Left ventricle myocardium inferior (tissue), 1 donor: Measurements from ENCODE around the gene KCNA1. TPM values are rescaled to one million over a fixed set of nuclear protein-coding genes. Genes with fewer than 3 reads are reported as not detected.

Experiments used
- DNase-seq: peaks from one replicate; pipeline ENCODE4 v3.0.0-alpha.2; 2020
- H3K27ac ChIP-seq: fragments of 200-600 bp; replicated peaks from 2 replicates; pipeline ENCODE4 v1.8.0; 2021
- H3K27me3 ChIP-seq: fragments of 200-600 bp; 2 replicates; pipeline ENCODE4 v1.8.0; 2021; ENCODE audit warnings: low read depth
- H3K36me3 ChIP-seq: fragments of 200-600 bp; 2 replicates; pipeline ENCODE4 v1.8.0; 2021
- H3K4me1 ChIP-seq: fragments of 200-600 bp; 2 replicates; pipeline ENCODE4 v1.8.0; 2021
- H3K4me3 ChIP-seq: fragments of 200-600 bp; 2 replicates; pipeline ENCODE4 v1.8.0; 2021; ENCODE audit warnings: mild to moderate bottlenecking, moderate library complexity
- H3K9me3 ChIP-seq: fragments of 200-600 bp; replicated peaks from 2 replicates; pipeline ENCODE4 v1.8.0; 2021
- intact Hi-C: fragments of 100-400 bp; cut with micrococcal nuclease; formaldehyde crosslinking; loops from one replicate; pipeline ENCODE4 v1.11.0; 2022
- total RNA-seq: library from RNA; stranded (reverse); fragmentation: NEBNext Ultra II Directional; extraction: Animal tissue kit (Norgen Biotek cat#: 25700); gene quantifications from one replicate; pipeline ENCODE4 v1.2.1, GENCODE V29; 2021
- TF ChIP-seq, protein P1 (sequence below): fragments of 200-600 bp; IDR thresholded peaks from 2 replicates; pipeline ENCODE4 v1.8.0; 2021; ENCODE audit warnings: antibody characterized with exemption, mild to moderate bottlenecking, borderline replicate concordance
- donor health status: DM: no; HTN: yes; CAD: no; lungs with severe emphysema.

KCNA1 gene
- total RNA-seq, 1 donor from 2014 or later: not detected

DNA sequence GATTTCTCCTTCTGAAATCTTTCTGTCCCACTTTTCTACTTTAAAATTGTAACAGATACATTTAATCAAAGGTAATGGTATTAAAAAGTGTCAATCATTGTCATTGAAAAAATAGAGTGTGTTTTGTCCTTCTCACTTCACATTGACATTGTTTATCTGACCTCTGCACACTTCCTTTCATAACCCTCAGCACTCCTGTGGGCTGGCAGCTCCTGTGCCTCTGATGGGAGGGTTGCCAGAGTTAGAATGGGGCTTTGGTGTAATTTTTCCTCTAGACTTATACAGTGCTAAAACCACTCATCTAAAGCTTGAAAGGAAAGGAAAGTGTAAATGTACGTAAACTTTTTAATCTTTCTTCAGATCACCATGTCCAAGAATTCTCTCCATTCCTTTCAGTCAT is 23.7 kb downstream of the KCNA1 start:
- TF ChIP-seq, protein P1, sequence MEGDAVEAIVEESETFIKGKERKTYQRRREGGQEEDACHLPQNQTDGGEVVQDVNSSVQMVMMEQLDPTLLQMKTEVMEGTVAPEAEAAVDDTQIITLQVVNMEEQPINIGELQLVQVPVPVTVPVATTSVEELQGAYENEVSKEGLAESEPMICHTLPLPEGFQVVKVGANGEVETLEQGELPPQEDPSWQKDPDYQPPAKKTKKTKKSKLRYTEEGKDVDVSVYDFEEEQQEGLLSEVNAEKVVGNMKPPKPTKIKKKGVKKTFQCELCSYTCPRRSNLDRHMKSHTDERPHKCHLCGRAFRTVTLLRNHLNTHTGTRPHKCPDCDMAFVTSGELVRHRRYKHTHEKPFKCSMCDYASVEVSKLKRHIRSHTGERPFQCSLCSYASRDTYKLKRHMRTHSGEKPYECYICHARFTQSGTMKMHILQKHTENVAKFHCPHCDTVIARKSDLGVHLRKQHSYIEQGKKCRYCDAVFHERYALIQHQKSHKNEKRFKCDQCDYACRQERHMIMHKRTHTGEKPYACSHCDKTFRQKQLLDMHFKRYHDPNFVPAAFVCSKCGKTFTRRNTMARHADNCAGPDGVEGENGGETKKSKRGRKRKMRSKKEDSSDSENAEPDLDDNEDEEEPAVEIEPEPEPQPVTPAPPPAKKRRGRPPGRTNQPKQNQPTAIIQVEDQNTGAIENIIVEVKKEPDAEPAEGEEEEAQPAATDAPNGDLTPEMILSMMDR: no peak
- H3K9me3 ChIP-seq: no peaks in the 10 kb centered on the region
- intact Hi-C loops: no loop called here
- no peaks in the 10 kb centered on the region for H3K36me3 ChIP-seq
- DNase-seq: no peak
- H3K27me3 ChIP-seq: peaks cover 80% of the 10 kb centered on the region
- H3K4me1 ChIP-seq: no peaks in the 10 kb centered on the region
- no peak overlapping the region for H3K27ac ChIP-seq
- no peak overlapping the region for H3K4me3 ChIP-seq

DNA sequence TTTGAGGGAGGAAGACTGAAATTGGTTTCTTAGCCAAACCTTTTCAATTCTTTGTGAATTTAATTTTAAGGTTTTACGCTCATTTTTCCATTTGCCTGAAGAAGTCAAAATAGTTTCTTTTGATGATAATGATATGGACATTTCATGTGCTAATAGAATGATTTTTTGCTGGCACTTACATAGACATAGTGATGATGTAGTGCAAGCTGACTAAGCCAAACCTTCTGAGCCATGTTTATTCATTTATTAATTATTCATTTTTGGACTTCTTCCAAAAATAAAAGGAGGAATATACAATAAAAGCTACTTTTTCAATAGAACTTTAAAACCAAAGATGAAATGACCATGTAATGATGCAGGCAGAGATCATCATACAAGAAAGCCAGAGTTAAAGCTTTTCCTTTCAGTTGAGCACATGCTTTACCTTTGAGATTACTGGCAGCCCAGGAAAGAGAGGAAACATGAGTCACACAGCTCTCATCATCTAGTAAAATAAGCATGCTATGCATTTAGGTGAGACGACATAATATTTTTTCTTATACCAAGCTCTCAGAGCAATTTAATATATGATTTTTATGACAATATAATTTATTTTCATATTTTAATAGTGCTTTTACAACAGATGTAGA is 24.8 kb downstream of the KCNA1 start:
- DNase-seq: no peak
- TF ChIP-seq, protein P1: no peak
- Histone ChIP-seq H3K27me3 (peaks cover 83% of the 10 kb centered on the region), H3K4me1 (no peaks in the 10 kb centered on the region), H3K9me3 (no peaks in the 10 kb centered on the region), H3K36me3 (no peaks in the 10 kb centered on the region), H3K4me3 (no peak overlapping the region), H3K27ac (no peak overlapping the region)
- intact Hi-C loops: no loop called here

DNA sequence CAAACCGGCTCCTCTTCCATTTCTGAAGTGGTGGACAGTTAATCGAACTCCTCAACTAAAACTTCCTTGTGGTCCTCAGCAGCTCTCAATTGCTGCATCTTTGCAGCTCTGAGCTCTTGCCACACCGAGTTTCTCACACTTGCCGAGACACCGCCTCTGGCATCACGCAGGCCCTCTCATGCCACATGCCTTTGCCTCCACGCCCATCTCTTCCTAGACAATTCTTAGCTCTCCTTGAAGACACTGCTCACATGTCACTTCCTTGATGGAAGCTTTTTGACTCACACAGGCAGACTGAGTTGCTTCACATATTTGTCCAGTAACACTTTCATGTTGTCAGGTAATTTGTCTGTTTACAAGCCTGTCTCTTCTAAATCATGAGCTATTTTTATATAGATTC is 29.2 kb downstream of the KCNA1 start:
- H3K27me3 ChIP-seq: peaks cover 61% of the 10 kb centered on the region
- intact Hi-C loops: no loop called here
- no peak overlapping the region for H3K4me3 ChIP-seq
- no peak overlapping the region for H3K27ac ChIP-seq
- TF ChIP-seq, protein P1: no peak
- no peaks in the 10 kb centered on the region for H3K36me3 ChIP-seq
- no peaks in the 10 kb centered on the region for H3K4me1 ChIP-seq
- no peaks in the 10 kb centered on the region for H3K9me3 ChIP-seq
- no peak for DNase-seq

DNA sequence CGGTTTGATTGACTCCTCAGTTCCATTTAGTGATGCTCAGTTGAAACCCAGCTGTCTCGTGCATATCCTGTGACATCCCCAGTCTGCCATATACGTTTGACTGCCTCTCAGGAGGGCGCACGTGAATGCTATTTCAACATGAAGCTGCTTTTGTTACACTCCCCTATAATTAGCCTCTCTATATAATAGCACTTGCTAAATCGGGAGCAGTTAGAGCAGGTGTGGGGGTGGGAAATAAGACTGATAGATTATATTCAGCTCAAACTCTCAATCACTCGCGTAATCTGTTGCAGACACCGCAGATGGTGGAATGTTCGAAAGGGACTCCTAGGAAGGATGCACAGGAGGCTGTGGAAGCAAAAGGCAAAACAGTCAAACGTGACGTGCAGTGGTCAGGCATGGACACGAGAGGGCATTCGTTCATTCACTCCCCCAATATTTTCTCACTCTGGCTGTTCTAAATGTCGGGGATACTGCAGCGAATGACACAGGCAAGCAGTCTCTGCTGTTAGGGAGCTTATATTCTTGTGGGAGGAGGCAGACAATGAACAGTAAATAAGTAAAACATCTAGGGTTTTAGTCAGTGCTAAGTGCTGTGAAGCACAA is 29.8 kb downstream of the KCNA1 start:
- Histone ChIP-seq H3K27me3 (peaks cover 58% of the 10 kb centered on the region), H3K4me3 (no peak overlapping the region), H3K27ac (no peak overlapping the region), H3K36me3 (no peaks in the 10 kb centered on the region), H3K4me1 (no peaks in the 10 kb centered on the region), H3K9me3 (no peaks in the 10 kb centered on the region)
- no peak for DNase-seq
- TF ChIP-seq, protein P1: no peak
- intact Hi-C loops: no loop called here

DNA sequence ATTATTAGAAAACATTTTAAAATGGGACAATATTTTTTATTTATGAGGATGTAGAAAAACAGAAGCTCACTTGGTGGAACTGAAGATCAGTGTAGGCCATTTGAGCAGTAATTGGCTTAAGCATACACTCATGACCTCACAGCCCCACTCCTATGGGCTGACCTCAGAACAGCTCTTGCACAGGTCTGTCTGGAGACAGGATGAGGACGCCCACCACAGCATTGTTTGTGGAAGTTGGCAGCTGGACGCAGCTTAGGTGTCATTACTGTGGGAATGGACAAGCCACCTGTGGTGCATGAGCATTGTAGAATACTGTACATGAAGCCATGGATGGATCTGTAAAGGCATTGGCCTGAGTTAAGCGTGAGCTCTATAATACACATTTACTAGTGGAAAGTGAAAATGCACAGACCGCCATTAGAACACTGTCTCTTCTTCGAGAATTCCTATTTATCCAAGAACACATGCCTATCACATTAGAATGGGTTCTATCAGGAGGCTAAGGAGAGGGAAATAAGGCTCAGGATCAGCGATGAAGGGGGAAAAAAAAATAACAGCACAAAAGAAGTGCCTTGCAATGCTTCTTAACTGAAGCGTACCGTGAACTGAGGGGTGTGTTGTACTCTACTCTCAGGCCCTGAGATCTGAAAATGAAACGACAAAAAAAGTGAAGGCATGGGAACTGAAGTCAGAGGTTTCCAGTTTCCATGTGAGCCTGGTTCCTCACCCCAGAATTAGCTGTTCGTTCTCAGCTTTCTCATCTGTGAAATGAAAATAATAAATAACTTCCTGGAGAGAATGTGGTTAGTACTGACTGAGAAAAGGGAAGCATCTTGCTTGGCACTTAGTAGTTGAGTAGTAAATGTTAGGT is 33.6 kb downstream of the KCNA1 start:
- Histone ChIP-seq H3K27ac (no peak overlapping the region), H3K4me1 (no peaks in the 10 kb centered on the region), H3K9me3 (no peaks in the 10 kb centered on the region), H3K36me3 (no peaks in the 10 kb centered on the region), H3K27me3 (peaks cover 53% of the 10 kb centered on the region), H3K4me3 (no peak overlapping the region)
- intact Hi-C loops: no loop called here
- DNase-seq: no peak
- TF ChIP-seq, protein P1: no peak
